ENCODE measurements around the gene DPT.

DPT gene

DNA sequence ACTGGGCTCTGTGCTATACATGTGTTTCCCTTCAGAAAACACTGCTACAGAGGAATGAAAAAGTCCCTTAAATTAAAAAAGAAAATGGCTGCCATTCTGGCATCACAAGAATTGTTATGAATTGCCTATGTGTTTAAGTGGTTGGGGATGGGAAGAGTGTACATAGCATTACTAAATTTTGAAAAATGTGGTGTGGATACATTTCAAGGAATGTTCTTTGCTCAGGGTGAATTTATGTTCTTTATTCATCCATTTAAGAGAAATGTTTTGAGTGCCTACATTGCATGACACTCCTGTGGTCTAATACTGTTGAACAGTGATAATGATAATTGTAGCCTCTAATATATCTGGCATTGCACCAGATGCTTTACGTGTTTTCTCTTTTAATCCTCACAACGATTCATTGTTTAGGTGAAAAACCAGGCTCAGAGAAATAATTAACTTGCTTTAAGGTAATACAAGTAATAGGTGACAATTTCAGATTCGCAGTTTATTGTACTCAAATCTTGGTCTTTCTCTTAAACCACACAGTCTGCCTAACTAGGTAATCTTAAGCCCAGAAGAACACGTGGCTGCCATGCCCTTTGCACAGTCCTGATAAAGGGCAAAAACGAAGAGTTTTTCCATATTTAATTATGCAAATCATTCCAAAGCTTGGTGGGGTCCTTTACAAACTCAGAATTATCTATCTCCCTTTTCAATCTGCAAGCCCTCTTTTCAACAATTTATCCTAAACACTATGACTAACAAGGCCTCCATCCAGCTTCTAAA is 31.5 kb downstream of the DPT start:
- peak; percentile 38 for DNase-seq

DNA sequence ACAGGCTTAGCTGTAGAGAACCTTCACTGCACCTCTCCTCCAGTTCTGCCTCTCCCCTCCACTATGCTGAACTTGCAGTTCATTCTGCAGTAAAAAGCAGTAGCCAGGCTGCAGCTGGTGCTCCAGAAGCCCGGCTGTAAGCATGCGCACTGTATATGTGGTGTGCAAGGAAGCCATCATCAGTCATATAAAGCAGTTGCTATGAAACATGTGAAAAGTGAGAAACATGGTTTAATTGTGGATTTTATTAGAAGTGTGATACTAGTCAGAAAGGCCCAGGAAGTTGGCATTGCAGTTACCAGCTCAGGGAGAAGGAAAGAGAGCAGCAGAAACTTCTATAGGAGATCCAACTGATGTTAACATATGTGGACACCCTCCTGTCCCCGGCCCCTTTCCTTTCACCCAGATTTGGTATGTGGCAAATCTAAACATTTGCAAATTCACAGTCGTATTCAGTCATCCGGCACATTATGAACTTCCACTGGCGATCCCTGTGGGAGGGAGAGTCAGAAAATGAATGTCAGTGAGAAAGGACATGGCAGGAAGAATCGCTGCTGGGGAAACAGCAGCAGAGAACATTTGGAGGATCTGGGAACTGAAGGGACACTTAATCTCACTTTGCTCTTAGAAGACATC is 32.8 kb downstream of the DPT start:
- no peak for DNase-seq

DNA sequence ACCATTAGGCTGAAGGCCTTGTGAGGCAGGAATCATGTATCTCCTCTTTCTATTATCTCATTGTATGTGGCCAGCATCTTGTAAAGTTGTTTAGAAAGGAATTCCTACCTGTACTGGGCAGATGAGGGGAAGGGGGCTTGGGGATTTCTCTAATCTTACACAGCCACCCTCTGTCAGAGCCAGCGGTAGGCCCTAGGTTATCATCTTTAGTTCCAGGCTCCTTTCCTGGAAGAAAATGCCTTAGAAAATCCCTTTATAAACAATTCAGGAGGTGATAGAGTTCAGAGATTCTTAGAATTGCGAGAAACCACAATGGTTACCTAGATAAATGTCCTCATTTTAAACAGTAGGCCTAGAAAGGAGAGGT is 35.2 kb downstream of the DPT start:
- DNase-seq: no peak

DNA sequence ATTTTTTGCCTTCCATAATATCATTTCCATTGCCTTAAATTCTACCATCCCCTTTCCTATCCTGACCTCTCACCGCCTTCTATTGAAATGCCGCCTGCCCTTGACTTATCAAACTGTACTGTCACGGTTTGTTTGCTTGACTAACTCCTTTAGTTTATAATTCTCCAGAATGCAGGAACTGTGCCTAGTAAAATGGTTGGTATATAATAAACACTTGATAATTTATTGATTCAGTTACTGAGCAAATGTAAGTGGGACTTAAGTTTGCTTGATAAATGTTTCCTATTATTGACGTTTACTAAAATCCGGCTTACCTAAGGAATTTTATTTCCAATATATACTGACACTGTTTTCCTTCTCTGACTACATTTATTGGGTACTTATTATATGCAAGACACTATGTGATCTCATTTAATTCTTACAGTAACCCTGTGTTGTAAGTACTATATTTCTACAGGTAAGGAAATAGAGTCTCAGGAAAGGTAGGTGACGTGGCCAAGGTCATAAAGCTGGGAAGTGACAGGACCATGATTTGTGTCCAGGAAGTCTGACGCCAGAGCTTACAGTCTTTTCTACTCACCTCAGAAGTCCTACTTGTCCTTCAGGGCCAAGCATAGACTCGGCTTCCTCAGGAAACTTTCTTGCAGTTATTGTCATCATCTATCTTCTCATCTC is 35.7 kb downstream of the DPT start:
- no peak for DNase-seq

DNA sequence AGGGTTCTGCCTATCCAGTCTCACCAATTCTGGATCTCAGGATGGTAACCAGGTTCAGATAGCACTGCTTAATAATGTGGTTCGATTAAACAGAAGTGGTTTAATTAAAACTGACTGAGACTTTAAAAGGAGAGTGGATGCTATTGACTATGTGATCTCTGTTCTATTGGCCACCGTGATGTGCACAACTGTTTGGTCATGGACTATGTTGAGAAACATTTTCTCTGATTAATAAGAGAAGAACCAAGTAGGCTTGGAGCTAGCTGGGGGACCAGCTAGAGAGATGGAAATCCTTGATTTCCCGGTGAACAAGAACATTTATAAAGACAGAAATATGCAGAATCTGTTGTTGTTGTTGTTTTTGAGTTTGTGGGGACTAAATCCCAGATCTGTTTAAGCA is 36.5 kb downstream of the DPT start:
- DNase-seq: no peak

DNA sequence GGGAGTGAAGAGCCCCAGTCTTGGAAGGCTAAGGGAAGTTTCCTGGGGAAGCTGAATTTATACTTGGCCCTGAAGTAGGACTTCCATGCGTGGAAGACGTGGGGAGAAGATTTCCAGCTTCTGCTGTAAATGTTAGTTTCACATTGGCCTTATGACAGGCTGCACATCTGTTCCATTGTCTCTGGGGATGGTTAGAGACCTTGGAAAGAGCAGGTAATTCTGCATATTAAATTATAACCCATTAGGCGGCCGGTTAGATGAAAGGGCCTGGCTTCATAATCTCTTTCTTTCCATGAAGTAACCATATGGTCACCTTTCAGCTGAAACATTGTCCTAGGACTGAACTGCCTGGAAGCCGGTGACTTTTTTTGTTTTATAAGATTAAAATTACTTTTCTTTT is 37.5 kb downstream of the DPT start:
- DNase-seq: peak; percentile 96

DNA sequence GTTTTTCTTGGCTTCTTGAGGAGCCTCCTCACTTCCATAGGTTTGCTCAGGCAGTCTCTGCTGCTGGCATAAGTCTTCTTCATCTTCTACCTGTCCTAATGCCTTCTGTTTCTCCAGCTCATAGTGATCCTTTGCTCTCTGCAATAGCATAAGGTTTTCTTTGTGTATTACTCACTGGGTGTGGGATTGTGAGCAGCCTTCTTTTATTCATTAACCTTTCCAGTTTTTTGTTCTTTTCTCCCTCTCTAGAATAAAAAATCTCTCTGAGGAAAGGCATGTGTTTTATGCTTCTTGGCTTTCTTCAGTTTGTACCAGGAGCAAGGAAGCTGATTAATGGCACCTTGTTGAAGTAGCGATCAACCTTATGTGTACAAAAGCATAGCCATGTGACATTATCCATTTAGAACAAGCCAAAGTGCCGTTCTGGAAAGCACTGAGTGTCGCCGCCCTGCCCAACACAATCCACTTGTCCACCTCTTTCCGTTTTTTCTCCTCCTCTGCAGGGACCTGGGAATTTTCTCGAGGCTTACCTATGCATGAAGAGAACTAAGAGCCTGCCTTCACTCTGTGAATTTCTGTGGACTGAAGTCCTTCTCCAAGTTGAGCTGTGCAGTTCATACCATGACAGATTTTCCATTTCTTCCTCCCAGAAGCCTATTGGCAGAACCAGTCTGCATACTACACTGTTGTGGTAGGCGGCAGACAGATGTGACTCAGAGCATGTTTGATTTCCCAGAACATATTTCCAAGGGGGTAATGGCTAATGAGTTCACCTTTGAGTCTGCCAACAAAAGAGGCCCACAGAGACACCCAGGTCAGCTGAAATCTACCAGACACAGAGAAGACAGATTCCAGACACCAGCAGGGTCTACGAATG is 39.0 kb downstream of the DPT start:
- DNase-seq: peak; percentile 89

DNA sequence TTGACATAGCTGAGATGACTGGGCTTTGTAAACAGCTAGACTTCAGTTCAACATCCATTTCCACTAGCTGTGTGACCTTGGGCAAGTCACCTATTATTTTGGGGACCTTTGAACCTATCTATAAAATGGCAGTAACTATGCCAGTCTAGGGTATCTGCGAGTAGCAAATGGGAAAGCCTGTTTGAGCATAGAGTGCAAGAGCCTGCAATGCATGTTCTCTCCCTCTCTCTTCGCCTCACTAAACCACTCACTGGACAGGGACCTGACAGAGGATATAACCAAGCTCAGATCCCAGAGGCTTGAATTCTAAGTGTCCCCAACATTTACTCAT is 39.7 kb downstream of the DPT start:
- DNase-seq: no peak

DNA sequence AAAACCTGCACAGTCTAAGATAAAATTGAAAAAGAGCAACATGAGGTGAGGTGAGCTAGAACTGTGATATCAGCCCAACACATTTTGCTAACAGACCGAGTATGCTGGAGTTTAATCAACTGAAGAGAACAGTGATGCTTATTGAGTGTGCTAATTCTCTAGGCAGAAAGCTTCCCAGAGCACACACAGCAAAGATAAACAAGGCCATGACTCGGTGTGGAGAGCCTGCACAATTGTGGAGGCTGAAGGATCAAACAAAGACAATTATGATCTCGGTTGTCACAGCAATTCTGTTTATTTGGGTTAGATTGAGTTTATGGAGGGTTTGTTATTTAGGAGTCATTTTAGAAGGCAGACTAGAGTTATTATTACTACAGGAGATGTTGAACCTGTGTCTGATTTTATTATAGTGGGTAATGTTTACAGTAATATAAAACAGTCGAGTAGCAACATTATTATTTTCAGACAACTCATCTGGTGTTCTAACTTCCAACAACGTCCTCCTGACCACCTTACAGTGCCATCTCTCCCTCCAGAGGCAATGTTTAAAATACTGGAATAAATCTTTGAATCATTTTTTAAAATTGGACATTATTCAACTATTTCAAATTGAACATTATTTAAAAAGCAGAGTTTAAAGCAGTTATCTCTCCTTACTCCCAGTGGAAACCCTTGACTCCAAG is 40.2 kb downstream of the DPT start:
- DNase-seq: peak; percentile 57

DNA sequence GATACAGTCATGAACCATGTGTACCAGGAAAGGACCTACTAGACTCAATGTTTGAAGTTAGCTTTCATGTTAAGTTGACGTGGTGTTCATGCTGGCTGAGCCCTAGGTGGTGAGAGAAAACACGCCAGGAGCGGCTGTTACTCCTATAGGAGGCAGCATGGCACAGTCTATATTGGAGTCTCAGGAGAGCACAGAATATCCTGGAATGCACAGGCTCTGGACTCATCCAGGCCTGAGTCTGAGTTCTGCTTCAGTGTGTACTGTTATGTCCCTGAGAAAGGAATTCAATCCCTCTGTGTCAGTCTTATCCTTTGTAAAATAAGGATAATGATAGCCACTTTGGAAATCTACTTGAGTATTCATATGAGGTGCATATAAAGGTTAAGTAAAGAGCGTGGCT is 41.2 kb downstream of the DPT start:
- DNase-seq: peak; percentile 48

DNA sequence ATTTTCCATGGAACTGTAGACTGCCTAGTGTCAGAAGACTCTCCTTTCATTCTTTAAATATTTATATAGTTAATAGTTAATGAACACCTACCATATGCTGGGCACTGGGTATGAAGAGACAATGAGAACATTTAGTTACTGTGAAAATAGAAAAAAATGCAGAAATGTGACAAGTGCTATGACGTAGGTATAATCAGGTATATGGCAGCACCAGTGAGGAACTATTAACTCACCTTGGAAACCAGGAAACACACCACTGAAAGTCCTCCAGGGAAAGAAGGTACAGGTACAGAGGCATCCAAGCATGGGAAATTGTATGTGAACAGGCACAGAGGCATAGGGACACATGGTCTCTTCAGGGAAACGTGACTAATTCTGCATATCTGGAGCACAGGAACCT is 42.3 kb downstream of the DPT start:
- DNase-seq: peak; percentile 7

DNA sequence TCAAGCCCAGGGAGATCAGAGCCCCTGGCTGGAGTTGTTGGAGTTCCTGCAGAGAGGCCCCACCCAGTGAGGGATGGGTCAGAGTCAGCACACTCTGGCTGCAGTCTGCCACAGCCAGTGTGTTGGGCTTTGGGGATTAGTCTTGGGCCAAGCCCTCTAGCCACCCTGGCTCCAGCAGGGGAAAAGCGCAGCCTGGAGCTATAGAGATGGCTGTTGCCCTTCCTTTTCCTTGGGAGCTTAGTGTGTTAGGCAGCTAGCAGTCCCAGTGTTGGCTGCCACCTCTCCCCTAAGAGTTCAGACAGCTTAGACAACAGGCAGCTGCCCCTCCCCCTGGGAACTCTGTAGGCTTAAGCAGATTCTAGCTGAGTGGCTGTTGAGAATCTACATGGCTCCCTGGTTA is 45.1 kb downstream of the DPT start:
- DNase-seq: no peak

DNA sequence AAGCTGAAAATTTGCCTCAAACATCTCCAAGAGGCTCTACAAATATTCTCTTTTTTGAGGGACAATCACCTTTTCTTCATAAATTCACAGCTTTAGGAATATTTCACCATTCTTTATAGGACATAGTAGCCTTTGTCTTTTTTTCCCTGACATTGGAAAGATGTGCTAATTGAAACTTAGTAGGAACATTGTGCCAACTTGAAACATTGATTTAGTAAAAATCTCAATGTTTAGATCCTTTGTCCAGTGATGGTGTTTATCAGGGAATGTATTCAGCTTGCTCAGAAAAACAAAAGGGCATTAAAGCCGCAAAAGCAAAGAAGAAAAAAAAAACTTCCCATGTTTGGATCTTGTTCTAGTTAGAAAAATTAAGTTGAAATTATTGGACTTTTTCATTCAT is 52.1 kb downstream of the DPT start:
- DNase-seq: no peak

DNA sequence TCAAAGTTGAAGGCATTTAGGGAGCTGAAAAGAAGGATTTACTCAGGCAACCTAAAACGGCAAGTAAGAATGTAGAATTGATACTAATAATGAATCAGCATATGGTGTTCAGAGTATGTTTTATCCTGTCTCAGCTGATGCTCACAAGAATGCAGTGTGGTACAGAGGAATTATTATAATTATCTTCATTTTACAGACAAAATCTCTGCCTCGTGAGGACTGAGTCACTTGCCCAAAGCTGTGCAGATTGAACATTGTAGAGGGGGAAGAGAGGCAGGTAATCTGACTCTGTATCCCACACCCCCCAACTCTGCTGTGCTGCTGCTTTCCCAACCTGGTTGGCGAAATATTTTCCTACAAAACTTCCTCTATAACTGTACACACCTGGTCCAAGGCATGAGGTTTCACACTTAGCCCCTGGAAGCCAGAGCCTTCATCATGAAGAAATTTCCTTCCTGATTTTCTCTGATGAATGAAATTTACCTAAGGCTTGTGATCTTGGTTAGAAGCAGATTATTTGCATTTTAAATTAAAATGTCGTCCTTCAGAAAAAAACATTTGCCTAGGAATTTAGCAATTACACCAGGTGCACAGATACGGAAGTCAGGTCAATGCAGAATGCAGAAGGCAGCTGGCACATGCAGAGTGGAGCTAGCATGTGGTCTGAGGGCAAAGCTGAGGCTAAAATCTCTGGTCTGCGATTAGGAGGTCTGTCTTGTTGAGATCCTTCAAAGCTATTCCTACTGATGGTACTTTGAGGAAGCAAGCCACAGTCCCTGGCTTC is 52.8 kb downstream of the DPT start:
- DNase-seq: peak; percentile 33

DNA sequence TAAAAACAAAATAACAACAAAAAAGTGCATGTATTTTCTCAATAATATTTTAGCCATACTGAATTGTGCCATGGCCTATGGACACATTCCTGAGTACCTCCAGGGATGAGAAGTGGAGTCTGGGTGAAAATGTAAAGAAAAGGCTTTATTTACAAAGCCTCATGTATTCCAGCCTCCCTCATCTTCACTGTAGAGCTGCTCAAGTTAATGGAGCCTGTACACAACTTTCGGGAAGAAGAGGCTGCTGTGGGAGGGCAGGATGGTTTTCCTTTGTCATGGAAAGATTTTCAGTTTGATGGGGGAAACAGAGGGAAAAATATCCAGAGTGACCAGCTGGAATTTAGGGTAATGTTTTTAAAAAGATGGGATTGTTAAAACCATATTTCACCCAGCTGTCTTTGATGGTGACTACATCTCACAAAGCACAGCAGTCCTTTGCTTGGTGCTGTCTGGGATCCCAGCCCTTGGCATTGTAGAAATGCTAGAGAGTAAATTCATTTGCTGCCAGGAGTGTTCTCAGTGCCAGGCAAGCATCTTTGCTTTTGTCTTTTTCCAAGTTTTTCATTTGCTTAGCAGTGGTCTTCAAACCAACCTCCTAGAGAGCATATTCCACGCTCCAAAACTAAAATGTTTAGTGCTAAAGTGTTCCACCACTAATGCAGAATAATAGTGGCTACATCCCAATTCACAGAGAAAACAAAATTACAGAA is 54.9 kb downstream of the DPT start:
- no peak for DNase-seq

DNA sequence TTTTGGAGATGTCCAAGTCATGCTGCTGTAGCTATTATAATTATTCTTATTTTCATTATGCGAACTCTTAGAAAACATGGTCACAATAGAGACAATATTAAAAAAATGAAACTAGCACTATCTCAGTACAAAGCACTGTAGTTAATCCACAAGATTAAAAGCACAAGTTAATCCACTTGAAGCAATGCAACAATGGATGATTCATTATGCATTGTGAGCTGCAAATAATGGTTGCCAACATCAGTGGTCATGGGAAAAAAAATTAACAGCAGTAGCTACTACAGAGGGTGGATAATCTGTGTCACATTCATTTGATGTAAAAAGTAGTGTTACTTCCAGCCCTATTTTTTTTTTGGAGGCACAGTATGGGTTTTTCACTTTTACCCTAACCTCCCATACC is 56.7 kb downstream of the DPT start:
- DNase-seq: no peak

DNA sequence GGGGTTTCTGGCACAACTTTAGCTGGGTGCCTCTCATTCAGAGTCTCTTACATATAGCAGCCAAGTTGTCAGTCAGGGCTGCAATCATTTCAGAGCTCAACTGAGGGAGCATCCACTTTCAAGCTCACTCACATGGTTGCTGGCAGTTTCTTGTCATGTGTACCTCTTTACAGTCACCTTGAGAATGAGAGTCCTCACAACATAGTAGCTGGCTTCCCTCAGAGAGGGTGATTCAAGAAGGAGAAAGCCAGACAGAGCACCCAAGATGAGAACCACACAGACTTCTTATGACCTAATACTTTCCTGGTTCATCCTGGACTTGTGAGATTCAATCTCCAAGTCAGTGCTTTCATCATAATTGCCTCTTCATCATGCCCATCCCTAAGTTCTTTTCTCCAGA is 57.2 kb downstream of the DPT start:
- no peak for DNase-seq

DNA sequence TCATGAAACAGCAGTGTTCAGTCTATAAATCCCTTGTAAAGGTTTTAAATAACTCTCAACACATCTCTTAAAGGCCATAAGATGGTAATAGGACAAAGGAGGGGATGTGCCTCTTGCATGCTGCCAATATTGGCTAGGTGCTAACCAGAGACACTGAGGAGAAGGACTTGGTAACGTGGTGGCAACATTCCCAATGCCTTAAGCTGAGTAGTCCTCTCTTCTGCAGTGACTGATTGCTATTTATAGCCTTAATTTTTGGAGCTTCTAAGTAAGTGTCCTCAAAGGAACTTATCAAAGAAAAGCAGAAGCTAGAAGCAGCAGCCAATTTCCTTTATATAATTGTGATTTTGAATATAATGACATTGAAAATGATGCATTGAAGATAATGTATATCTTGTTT is 63.0 kb downstream of the DPT start:
- no peak for DNase-seq

DNA sequence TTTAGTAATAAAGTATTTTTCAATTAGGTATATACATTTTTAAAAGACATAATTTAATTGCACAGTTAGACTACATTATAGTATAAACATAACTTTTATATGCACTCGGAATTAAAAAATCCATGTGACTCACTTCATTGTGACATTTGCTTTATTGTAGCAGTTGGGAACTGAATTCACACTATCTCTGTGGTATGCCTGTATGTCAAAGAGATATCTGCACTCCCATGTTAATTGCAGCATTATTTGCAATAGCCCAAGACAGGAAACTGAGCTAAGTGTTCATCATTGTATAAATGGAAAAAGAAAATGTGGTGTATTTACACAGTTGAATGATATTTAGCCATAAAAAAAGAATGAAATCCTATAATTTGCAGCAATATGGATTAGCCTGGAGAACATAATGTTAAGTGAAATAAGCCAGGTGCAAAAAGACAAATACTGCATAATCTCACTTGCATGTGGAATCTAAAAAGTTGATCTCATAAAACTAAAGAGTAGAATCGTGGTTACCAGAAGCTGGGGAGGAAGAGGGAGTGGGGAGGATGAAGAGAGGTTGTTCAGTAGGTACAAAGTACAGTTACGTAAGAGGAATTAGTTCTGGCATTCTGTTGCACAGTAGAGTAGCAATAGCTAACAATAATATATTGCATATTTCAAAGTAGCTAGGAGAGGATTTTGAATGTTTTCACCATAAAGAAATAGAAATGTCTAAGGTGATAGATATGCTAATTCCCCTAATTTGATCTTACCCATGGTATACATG is 64.8 kb downstream of the DPT start:
- DNase-seq: peak; percentile 37

DNA sequence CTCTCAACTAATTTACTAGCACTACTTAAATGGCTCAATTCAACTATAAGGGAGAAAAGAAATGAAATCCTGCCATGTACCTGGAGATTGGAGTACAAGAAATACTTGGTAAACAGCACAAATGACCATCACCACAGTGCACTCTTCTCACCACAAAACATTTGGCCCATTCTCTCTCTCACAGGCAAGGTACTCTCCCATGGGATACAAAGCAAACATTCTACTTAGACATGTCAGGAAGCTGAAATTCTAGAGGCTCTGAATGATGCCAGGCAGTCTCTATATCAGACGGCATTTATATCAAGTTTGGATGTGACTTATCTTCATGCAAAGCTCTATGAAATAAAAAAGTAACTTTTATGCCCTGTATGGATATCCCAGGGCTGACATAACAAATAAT is 72.5 kb downstream of the DPT start:
- peak; percentile 80 for DNase-seq

Measured in NCI-H69 (cell line).